Esophagus muscularis mucosa (tissue), 4 donors: Measurements from ENCODE around the gene PGLYRP3. TPM values are rescaled to one million over a fixed set of nuclear protein-coding genes. Genes with fewer than 3 reads are reported as not detected.

Experiments
- DNase-seq: peaks from one replicate; pipeline ENCODE4 v3.0.0-alpha.2; 2017; ENCODE audit errors: extremely low spot score
- H3K27ac ChIP-seq, 4 donors: fragments of 200-600 bp; sonication (generic); replicated peaks in 1 of 4; 1 replicate in 3 of 4; 2 replicates in 1 of 4; pipeline ENCODE4 v1.5.1; 2016 to 2019; ENCODE audit warnings: mild to moderate bottlenecking in 1 of 4
- H3K27me3 ChIP-seq, 4 donors: fragments of 200-600 bp; sonication (generic); one replicate each; pipeline versions ENCODE4 v1.5.1 to v1.6.0; 2016 to 2019
- H3K36me3 ChIP-seq, 4 donors: fragments of 200-600 bp; sonication (generic); one replicate each; pipeline ENCODE4 v1.5.1; 2016 to 2019
- H3K4me1 ChIP-seq, 4 donors: fragments of 200-600 bp; sonication (generic); one replicate each; pipeline ENCODE4 v1.5.1; 2016 to 2019
- H3K4me3 ChIP-seq, 4 donors: fragments of 200-600 bp; sonication (generic); 1 replicate in 2 of 4; 2 replicates in 2 of 4; pipeline ENCODE4 v1.5.1; 2016 to 2019; ENCODE audit warnings: mild to moderate bottlenecking in 4 of 4, moderate library complexity in 1 of 4
- H3K9me3 ChIP-seq, 4 donors: fragments of 200-600 bp; sonication (generic); 1 replicate in 3 of 4; 2 replicates in 1 of 4; pipeline ENCODE4 v1.5.1; 2016 to 2019
- EP300 ChIP-seq: sonication (generic); formaldehyde crosslinking; IDR thresholded peaks from one replicate; pipeline ENCODE4 v1.6.1; 2017; ENCODE audit warnings: antibody characterized with exemption
- POLR2A ChIP-seq: fragments of 450-650 bp; IDR thresholded peaks from one replicate; pipeline ENCODE4 v1.6.1; 2017; ENCODE audit warnings: antibody characterized with exemption, moderate library complexity, mild to moderate bottlenecking, low read depth
- POLR2AphosphoS5 ChIP-seq, 2 donors: sonication (generic); formaldehyde crosslinking; IDR thresholded peaks; one replicate each; pipeline ENCODE4 v1.6.1; 2017; ENCODE audit warnings: antibody characterized with exemption in 2 of 2
- WGBS: methylation state at CpG from one replicate; pipeline ENCODE4 v1.1.5; 2018; 5-methylcytosine and 5-hydroxymethylcytosine counted together
- intact Hi-C: fragments of 100-400 bp; cut with DNase I; formaldehyde crosslinking; loops from one replicate; pipeline ENCODE4 v1.15.1; 2023
- total RNA-seq, 4 donors: library from RNA; depleted of rRNA; stranded (reverse); fragments of >200 nt; gene quantifications; one replicate each; pipeline versions ENCODE4 v1.1.0 to v1.2.1, GENCODE V29; 2016
- TF ChIP-seq, protein P1 (sequence below), 3 experiments: fragments of 200-600 bp in 2 of 3; fragments of 450-650 bp in 1 of 3; sonication (generic) in 2 of 3; IDR thresholded peaks; one replicate each; pipeline ENCODE4 v1.5.1; 2017 to 2019; ENCODE audit warnings: antibody characterized with exemption in 3 of 3, mild to moderate bottlenecking in 2 of 3, moderate library complexity in 1 of 3

Gene PGLYRP3
- total RNA-seq, 4 donors from 2014 or later = not detected

- Histone ChIP-seq H3K9me3 (no peaks in the 10 kb centered on the region), H3K27me3 (peaks cover 0 to 24% (median 0%) of the 10 kb centered on the region in 4 donors), H3K4me1 (no peaks in the 10 kb centered on the region), H3K36me3 (no peaks in the 10 kb centered on the region), H3K4me3 (no peak overlapping the region), H3K27ac (no peak overlapping the region)
- WGBS = 75% methylated on average over 8 of the region's 8 CpGs
- TF ChIP-seq POLR2A (no peak), EP300 (no peak), POLR2AphosphoS5 (IDR thresholded peaks at IDR 0.05) (no peak)
- TF ChIP-seq, protein P1, sequence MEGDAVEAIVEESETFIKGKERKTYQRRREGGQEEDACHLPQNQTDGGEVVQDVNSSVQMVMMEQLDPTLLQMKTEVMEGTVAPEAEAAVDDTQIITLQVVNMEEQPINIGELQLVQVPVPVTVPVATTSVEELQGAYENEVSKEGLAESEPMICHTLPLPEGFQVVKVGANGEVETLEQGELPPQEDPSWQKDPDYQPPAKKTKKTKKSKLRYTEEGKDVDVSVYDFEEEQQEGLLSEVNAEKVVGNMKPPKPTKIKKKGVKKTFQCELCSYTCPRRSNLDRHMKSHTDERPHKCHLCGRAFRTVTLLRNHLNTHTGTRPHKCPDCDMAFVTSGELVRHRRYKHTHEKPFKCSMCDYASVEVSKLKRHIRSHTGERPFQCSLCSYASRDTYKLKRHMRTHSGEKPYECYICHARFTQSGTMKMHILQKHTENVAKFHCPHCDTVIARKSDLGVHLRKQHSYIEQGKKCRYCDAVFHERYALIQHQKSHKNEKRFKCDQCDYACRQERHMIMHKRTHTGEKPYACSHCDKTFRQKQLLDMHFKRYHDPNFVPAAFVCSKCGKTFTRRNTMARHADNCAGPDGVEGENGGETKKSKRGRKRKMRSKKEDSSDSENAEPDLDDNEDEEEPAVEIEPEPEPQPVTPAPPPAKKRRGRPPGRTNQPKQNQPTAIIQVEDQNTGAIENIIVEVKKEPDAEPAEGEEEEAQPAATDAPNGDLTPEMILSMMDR (IDR thresholded peaks at IDR 0.05) = no peak
- no peak for DNase-seq
- intact Hi-C loops = no loop called here
Measured at GRCh38 chr1:153356392-153357075, 43.8 kb upstream of the PGLYRP3 start.

GRCh38 chr1:153355445-153356071 lies 42.8 kb upstream of the PGLYRP3 start:
- no peak overlapping the region for H3K4me3 ChIP-seq
- intact Hi-C loops = no loop called here
- no peak overlapping the region for H3K27ac ChIP-seq
- peaks cover 0 to 30% (median 0%) of the 10 kb centered on the region in 4 donors for H3K27me3 ChIP-seq
- no peak for DNase-seq
- no peak for TF ChIP-seq POLR2A
- TF ChIP-seq, protein P1 (IDR thresholded peaks at IDR 0.05) = peak in 2 of 3 experiments; percentile 17 to 21
- TF ChIP-seq EP300 = no peak
- no peak for TF ChIP-seq POLR2AphosphoS5 (IDR thresholded peaks at IDR 0.05)
- no peaks in the 10 kb centered on the region for H3K36me3 ChIP-seq
- 40% methylated on average over 10 of the region's 10 CpGs for WGBS
- H3K9me3 ChIP-seq = no peaks in the 10 kb centered on the region
- no peaks in the 10 kb centered on the region for H3K4me1 ChIP-seq

DNA sequence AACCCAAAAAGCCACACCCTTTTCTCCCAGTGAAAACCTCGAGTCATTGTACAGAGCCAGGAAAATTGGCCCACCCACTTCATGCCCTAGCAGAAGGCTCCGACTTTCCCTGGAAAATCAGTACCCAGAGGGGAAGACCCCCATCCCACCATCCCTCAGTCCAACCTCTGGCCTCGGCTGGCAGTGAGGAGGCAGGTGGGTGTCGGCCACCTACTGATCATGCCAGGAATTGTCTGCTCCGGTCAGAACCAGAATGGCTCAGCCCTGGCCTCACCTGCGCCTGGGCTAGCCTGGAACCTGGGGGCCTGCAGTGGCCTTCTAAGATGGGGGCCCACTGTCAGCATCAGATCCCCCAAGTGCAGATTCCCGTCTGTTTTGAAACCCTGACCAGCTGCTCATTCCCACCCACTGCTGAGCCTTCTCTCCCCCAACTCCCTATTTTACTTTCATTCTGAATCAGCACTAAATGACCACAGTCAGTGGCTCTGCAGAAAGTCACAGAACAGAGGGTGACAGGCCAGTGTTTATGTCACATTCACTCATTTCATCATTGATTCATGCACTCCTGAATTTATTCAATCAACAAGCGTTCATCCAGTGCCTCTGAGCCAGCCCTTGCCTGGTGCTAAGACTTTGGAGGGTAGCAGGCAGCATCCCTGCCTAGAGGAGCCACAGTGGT lies 41.9 kb upstream of the PGLYRP3 start:
- Histone ChIP-seq H3K4me1 (no peaks in the 10 kb centered on the region), H3K9me3 (no peaks in the 10 kb centered on the region), H3K27ac (no peak overlapping the region), H3K4me3 (no peak overlapping the region), H3K36me3 (no peaks in the 10 kb centered on the region), H3K27me3 (peaks cover 0 to 36% (median 2%) of the 10 kb centered on the region in 4 donors)
- TF ChIP-seq POLR2AphosphoS5 (IDR thresholded peaks at IDR 0.05) (no peak), POLR2A (no peak), EP300 (no peak)
- TF ChIP-seq, protein P1 (IDR thresholded peaks at IDR 0.05) = no peak
- no peak for DNase-seq
- intact Hi-C loops = no loop called here
- WGBS = 72% methylated on average over 8 of the region's 8 CpGs

- peak; percentile 55 for DNase-seq
- Histone ChIP-seq H3K4me1 (no peaks in the 10 kb centered on the region), H3K27me3 (peaks cover 0 to 49% (median 2%) of the 10 kb centered on the region in 4 donors), H3K36me3 (no peaks in the 10 kb centered on the region), H3K4me3 (no peak overlapping the region), H3K27ac (no peak overlapping the region), H3K9me3 (no peaks in the 10 kb centered on the region)
- intact Hi-C loops = loop anchor here (2.0 kb wide), 1 partner anchor 141 kb away; no protein-coding TSS in a partner anchor
- whole genome bisulfite sequencing = 86% methylated on average over 7 of the region's 7 CpGs
- TF ChIP-seq POLR2A (no peak), POLR2AphosphoS5 (IDR thresholded peaks at IDR 0.05) (no peak), EP300 (no peak)
- TF ChIP-seq, protein P1 (IDR thresholded peaks at IDR 0.05) = peak in 1 of 3 experiments; percentile 3
Measured at GRCh38 chr1:153353226-153353947, 40.6 kb upstream of the PGLYRP3 start.
